AML-193 (cell line): ENCODE results near the gene SRRM4.

Source experiments
- DNase-seq, 2 experiments: peaks; one replicate each; lab custom pipeline; 2025; lab: John Stamatoyannopoulos, UW

The SRRM4 gene

GRCh38 chr12:119168721-119169120 lies 187.4 kb downstream of the SRRM4 start:
- no peak for DNase-seq

GRCh38 chr12:119169150-119169549 lies 187.8 kb downstream of the SRRM4 start:
- no peak for DNase-seq

GRCh38 chr12:119171291-119171690 lies 189.9 kb downstream of the SRRM4 start:
- DNase-seq, result no peak

- no peak for DNase-seq
These were observed 190.5 kb downstream of the SRRM4 start for GRCh38 chr12:119171691-119172425.

GRCh38 chr12:119175081-119175480 lies 193.7 kb downstream of the SRRM4 start:
- DNase-seq, result no peak

- no peak for DNase-seq
These were observed 195.1 kb downstream of the SRRM4 start for GRCh38 chr12:119176267-119177055.

- DNase-seq, result no peak
These were observed 195.7 kb downstream of the SRRM4 start for GRCh38 chr12:119177056-119177325.

GRCh38 chr12:119177724-119178380 lies 196.5 kb downstream of the SRRM4 start:
- DNase-seq, result no peak

GRCh38 chr12:119178544-119179334 lies 197.4 kb downstream of the SRRM4 start, which contains the start of gene HSPB8:
Gene HSPB8, plus strand, starts transcription at chr12:119178931. Its CDS starts 382 bp downstream, at chr12:119179313.
- no peak for DNase-seq

GRCh38 chr12:119179335-119180021 lies 198.1 kb downstream of the SRRM4 start:
- no peak for DNase-seq

- DNase-seq, result no peak
These were observed 199.2 kb downstream of the SRRM4 start for GRCh38 chr12:119180380-119181040.

- no peak for DNase-seq
These were observed 199.9 kb downstream of the SRRM4 start for GRCh38 chr12:119181202-119181601.

- no peak for DNase-seq
These were observed 200.6 kb downstream of the SRRM4 start for GRCh38 chr12:119181944-119182343.

GRCh38 chr12:119182701-119183493 lies 201.6 kb downstream of the SRRM4 start:
- DNase-seq, result no peak

- no peak for DNase-seq
These were observed 202.8 kb downstream of the SRRM4 start for GRCh38 chr12:119183942-119184695.

- DNase-seq, result no peak
These were observed 213.9 kb downstream of the SRRM4 start for GRCh38 chr12:119195256-119195655.

GRCh38 chr12:119198440-119198839 lies 217.1 kb downstream of the SRRM4 start:
- no peak for DNase-seq

- no peak for DNase-seq
These were observed 219.3 kb downstream of the SRRM4 start for GRCh38 chr12:119200601-119201000.

- DNase-seq, result no peak
These were observed 220.6 kb downstream of the SRRM4 start for GRCh38 chr12:119201789-119202543.
